ENCODE data around the gene NAT9. TPM values are rescaled to one million over a fixed set of nuclear protein-coding genes. Genes with fewer than 3 reads are reported as not detected.
A peak's percentile ranks its signal among the peaks of the same experiment; 100 is the strongest.

The NAT9 gene
- total RNA-seq, 1 donor from 2014 or later, result 59.6 TPM

DNA sequence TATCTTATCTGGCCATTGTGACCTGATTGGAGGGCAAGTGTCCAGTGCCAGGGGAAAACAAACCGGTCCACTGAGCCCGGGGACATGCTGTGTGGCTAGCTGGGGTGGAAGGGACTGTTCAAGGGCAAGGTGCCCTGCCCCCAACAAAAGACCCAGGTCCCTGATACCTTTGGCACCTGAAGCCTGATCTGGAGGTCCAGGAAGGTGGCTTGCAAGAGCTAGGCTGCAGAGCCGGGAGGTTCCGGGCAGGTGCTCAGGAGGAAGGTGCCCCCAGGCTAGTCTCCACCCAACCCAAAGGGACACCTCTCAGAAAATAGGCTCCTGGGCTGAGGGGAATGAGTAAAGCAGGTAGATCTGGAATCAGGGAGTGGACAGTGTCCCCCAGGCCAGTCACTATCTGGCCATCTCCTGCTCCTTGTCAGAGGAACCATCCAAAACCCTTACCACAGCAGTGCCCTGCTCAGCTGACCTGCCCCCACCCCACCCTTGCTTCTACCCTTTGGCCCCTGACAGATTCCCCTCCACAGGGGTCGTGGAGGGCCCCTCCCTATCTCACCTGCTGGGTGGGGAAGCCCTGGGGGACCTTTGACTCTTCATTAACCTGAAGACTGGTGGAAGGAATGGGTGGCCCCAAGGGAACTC, 6.2 kb downstream of the NAT9 start:
- no peak overlapping the region for H3K4me3 Mint-ChIP-seq (ENCODE audit: low read depth)

DNA sequence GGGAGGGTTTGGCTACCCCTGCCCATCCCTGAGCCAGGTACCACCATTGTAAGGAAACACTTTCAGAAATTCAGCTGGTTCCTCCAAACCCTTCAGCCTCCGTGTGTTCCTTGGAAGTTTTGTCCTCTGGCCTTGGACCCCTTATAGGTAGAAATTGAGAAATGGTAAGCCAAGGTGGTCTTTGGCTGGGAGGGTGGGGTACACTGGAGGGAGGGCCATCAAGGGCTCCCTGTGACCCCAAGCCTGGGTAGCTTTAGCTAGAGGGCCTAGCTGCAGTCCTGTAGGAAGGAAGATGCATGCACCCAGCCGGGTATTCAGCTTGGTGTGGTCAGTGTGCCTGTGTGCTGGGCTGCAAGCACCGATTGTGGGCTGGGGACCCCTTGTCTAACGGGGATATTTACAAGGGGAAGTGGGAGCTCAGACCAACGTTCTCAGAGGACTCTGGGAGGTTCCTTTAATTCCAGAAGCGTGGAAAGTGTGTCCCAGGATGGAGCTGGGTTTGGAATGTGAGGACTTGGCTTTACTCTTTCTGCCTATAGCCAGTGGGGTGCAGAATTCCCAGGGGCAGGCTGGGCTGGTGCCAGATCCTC, 6.8 kb downstream of the NAT9 start:
- Mint-ChIP-seq H3K27me3 (no peaks in the 10 kb centered on the region), H3K27ac (peak overlapping the region; percentile 41), H3K36me3 (ENCODE audit: insufficient read depth) (peaks cover 24% of the 10 kb centered on the region), H3K4me1 (ENCODE audit: low read depth) (peaks cover 25% of the 10 kb centered on the region), H3K4me3 (ENCODE audit: low read depth) (no peak overlapping the region), H3K9me3 (ENCODE audit: low read depth) (no peaks in the 10 kb centered on the region)
- TF ChIP-seq, protein P1, sequence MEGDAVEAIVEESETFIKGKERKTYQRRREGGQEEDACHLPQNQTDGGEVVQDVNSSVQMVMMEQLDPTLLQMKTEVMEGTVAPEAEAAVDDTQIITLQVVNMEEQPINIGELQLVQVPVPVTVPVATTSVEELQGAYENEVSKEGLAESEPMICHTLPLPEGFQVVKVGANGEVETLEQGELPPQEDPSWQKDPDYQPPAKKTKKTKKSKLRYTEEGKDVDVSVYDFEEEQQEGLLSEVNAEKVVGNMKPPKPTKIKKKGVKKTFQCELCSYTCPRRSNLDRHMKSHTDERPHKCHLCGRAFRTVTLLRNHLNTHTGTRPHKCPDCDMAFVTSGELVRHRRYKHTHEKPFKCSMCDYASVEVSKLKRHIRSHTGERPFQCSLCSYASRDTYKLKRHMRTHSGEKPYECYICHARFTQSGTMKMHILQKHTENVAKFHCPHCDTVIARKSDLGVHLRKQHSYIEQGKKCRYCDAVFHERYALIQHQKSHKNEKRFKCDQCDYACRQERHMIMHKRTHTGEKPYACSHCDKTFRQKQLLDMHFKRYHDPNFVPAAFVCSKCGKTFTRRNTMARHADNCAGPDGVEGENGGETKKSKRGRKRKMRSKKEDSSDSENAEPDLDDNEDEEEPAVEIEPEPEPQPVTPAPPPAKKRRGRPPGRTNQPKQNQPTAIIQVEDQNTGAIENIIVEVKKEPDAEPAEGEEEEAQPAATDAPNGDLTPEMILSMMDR (IDR thresholded peaks at IDR 0.05; ENCODE audit: unreplicated experiment), result no peak
- no peak for DNase-seq (ENCODE audit: low spot score, unreplicated experiment)

More for the DNA sequence above, 6.2 kb downstream of the NAT9 start:
- H3K27me3 Mint-ChIP-seq, result no peaks in the 10 kb centered on the region
- H3K4me1 Mint-ChIP-seq (ENCODE audit: low read depth), result peaks cover 19% of the 10 kb centered on the region
- no peak for DNase-seq (ENCODE audit: low spot score, unreplicated experiment)
- TF ChIP-seq, protein P1 (IDR thresholded peaks at IDR 0.05; ENCODE audit: unreplicated experiment), result no peak
- no peaks in the 10 kb centered on the region for H3K9me3 Mint-ChIP-seq (ENCODE audit: low read depth)
- peaks cover 22% of the 10 kb centered on the region for H3K36me3 Mint-ChIP-seq (ENCODE audit: insufficient read depth)
- H3K27ac Mint-ChIP-seq, result peak overlapping the region; percentile 85

DNA sequence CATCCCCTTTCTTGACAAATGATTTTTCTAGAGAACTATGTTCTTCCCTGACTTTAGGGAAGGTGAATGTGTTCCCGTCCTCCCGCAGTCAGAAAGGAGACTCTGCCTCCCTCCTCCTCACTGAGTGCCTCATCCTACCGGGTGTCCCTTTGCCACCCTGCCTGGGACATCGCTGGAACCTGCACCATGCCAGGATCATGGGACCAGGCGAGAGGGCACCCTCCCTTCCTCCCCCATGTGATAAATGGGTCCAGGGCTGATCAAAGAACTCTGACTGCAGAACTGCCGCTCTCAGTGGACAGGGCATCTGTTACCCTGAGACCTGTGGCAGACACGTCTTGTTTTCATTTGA, 7.4 kb downstream of the NAT9 start:
- peaks cover 27% of the 10 kb centered on the region for H3K4me1 Mint-ChIP-seq (ENCODE audit: low read depth)
- TF ChIP-seq, protein P1 (IDR thresholded peaks at IDR 0.05; ENCODE audit: unreplicated experiment), result no peak
- peak overlapping the region; percentile 84 for H3K27ac Mint-ChIP-seq
- H3K4me3 Mint-ChIP-seq (ENCODE audit: low read depth), result no peak overlapping the region
- no peaks in the 10 kb centered on the region for H3K27me3 Mint-ChIP-seq
- no peak for DNase-seq (ENCODE audit: low spot score, unreplicated experiment)
- H3K9me3 Mint-ChIP-seq (ENCODE audit: low read depth), result no peaks in the 10 kb centered on the region
- peaks cover 21% of the 10 kb centered on the region for H3K36me3 Mint-ChIP-seq (ENCODE audit: insufficient read depth)

DNA sequence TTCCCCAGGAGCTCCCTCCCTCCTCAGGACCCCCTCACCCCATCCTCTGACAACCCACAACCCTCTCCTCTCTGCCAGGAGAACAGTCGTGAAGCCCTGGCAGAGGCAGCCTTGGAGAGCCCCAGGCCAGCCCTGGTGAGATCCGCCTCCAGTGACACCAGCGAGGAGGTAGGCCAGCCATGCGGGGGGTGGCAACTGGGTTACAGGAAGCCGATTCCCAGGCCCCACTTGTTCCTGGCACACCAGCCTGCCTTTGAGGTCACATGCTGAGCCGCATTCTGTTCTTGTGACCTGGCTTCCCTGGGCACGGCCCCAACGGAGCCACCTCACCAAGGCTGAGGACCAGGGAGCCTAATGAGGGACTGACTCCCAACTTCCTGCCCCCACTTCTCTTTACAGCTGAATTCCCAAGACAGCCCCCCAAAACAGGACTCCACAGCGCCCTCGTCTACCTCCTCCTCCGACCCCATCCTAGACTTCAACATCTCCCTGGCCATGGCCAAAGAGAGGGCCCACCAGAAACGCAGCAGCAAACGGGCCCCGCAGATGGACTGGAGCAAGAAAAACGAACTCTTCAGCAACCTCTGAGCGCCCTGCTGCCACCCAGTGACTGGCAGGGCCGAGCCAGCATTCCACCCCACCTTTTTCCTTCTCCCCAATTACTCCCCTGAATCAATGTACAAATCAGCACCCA, 7.9 kb downstream of the NAT9 start:
- no peak for DNase-seq (ENCODE audit: low spot score, unreplicated experiment)
- TF ChIP-seq, protein P1 (IDR thresholded peaks at IDR 0.05; ENCODE audit: unreplicated experiment), result no peak
- Mint-ChIP-seq H3K27me3 (no peaks in the 10 kb centered on the region), H3K36me3 (ENCODE audit: insufficient read depth) (peaks cover 21% of the 10 kb centered on the region), H3K4me1 (ENCODE audit: low read depth) (peaks cover 31% of the 10 kb centered on the region), H3K4me3 (ENCODE audit: low read depth) (no peak overlapping the region), H3K9me3 (ENCODE audit: low read depth) (no peaks in the 10 kb centered on the region), H3K27ac (peak overlapping the region; percentile 84)

DNA sequence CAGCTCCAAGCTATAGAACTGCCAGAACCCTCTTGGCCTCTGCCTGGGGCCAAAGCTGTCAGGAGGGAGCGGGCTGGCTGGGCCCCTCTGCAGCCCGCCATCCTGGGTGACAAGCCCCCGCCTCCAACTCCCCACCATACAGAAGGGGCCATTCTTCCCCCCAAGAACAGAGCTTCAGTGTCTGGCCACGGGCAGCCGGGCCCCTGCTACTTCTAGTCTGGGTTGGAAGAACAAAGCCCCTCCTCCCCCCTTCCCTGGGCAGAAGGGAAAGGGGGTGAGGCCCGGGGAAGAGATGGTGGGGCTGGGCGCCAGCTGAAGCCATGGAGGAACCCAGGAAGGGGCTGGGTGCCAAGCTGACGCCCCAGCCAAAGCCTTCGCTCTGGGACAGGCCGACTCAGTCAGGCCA, 9.0 kb downstream of the NAT9 start:
- peaks cover 15% of the 10 kb centered on the region for H3K36me3 Mint-ChIP-seq (ENCODE audit: insufficient read depth)
- DNase-seq (ENCODE audit: low spot score, unreplicated experiment), result no peak

More for the DNA sequence above, 9.0 kb downstream of the NAT9 start:
- Mint-ChIP-seq H3K27me3 (no peaks in the 10 kb centered on the region), H3K4me3 (ENCODE audit: low read depth) (no peak overlapping the region), H3K27ac (no peak overlapping the region), H3K9me3 (ENCODE audit: low read depth) (no peaks in the 10 kb centered on the region), H3K4me1 (ENCODE audit: low read depth) (peaks cover 39% of the 10 kb centered on the region)
- TF ChIP-seq, protein P1 (IDR thresholded peaks at IDR 0.05; ENCODE audit: unreplicated experiment), result no peak
